RWPE2 (cell line): ENCODE data around the gene MACROD2.

Experiments used
- ATAC-seq: fragments of 200-7000 bp; cut with Tn5 transposase; 3 replicates; pipeline ENCODE4 v1.9.1; 2021; ENCODE audit warnings: low read depth
- DNase-seq: peaks from one replicate; pipeline ENCODE4 v3.0.0-alpha.2; 2020; ENCODE audit warnings: low spot score
- H3K27ac ChIP-seq: fragments of 450-650 bp; 2 replicates; pipeline ENCODE4 v1.5.1; 2017; ENCODE audit warnings: mild to moderate bottlenecking; ENCODE audit not compliant: poor library complexity, severe bottlenecking
- H3K27me3 ChIP-seq: fragments of 250-450 bp; sonication (Bioruptor Pico); 2 replicates; pipeline ENCODE4 v1.5.1; 2021; ENCODE audit warnings: mild to moderate bottlenecking, moderate library complexity; ENCODE audit not compliant: insufficient read depth, poor library complexity, severe bottlenecking
- H3K36me3 ChIP-seq: fragments of 250-450 bp; sonication (Bioruptor Pico); 2 replicates; pipeline ENCODE4 v1.5.1; 2020; ENCODE audit warnings: low read depth, mild to moderate bottlenecking, moderate library complexity
- H3K4me1 ChIP-seq: fragments of 250-450 bp; sonication (Bioruptor Pico); 2 replicates; pipeline ENCODE4 v1.5.1; 2021; ENCODE audit warnings: mild to moderate bottlenecking, moderate library complexity; ENCODE audit not compliant: insufficient read depth, poor library complexity, severe bottlenecking
- H3K4me3 ChIP-seq: fragments of 250-450 bp; sonication (Bioruptor Pico); 2 replicates; pipeline ENCODE4 v1.5.1; 2021; ENCODE audit warnings: mild to moderate bottlenecking, moderate library complexity; ENCODE audit not compliant: severe bottlenecking
- H3K9me3 ChIP-seq: fragments of 250-450 bp; sonication (Bioruptor Pico); 2 replicates; pipeline ENCODE4 v1.5.1; 2021; ENCODE audit warnings: mild to moderate bottlenecking, moderate library complexity; ENCODE audit not compliant: severe bottlenecking
- TF ChIP-seq, protein P1 (sequence below): fragments of 450-650 bp; IDR thresholded peaks from one replicate; pipeline ENCODE4 v1.5.1; 2017; ENCODE audit warnings: mild to moderate bottlenecking, moderate library complexity; ENCODE audit not compliant: poor library complexity, severe bottlenecking

Gene MACROD2

DNA sequence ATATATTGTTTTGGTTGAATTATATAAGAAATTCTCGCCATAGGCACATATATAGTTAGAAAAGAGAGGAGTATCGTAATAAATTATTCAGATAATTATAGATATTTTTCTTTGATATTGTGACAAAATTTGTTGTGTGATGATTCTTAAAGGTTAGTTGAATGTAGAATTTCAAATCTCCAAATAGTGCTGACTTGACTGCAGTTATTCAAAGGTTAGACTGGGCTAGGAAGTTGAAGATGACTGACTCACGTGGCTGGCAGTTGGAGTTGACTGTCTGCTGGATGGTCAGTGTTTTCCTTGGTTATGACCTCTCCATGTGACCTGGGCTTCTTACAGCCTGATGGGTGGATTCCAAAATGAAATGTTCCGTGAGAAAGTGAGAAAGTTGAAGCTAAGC lies 286.8 kb downstream of the MACROD2 start:
- no peak overlapping the region for H3K27ac ChIP-seq
- no peak for DNase-seq
- no peaks in the 10 kb centered on the region for H3K9me3 ChIP-seq
- no peaks in the 10 kb centered on the region for H3K36me3 ChIP-seq
- H3K4me1 ChIP-seq, result peaks cover 18% of the 10 kb centered on the region
- no peak overlapping the region for H3K4me3 ChIP-seq
- TF ChIP-seq, protein P1, sequence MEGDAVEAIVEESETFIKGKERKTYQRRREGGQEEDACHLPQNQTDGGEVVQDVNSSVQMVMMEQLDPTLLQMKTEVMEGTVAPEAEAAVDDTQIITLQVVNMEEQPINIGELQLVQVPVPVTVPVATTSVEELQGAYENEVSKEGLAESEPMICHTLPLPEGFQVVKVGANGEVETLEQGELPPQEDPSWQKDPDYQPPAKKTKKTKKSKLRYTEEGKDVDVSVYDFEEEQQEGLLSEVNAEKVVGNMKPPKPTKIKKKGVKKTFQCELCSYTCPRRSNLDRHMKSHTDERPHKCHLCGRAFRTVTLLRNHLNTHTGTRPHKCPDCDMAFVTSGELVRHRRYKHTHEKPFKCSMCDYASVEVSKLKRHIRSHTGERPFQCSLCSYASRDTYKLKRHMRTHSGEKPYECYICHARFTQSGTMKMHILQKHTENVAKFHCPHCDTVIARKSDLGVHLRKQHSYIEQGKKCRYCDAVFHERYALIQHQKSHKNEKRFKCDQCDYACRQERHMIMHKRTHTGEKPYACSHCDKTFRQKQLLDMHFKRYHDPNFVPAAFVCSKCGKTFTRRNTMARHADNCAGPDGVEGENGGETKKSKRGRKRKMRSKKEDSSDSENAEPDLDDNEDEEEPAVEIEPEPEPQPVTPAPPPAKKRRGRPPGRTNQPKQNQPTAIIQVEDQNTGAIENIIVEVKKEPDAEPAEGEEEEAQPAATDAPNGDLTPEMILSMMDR, result no peak
- no peak for ATAC-seq
- no peaks in the 10 kb centered on the region for H3K27me3 ChIP-seq

- Histone ChIP-seq H3K27ac (peak overlapping the region; percentile 99), H3K9me3 (no peaks in the 10 kb centered on the region), H3K36me3 (no peaks in the 10 kb centered on the region), H3K4me3 (no peak overlapping the region), H3K4me1 (peaks cover 38% of the 10 kb centered on the region), H3K27me3 (no peaks in the 10 kb centered on the region)
- DNase-seq (no peak), ATAC-seq (no peak)
- TF ChIP-seq, protein P1, result no peak
Measured at GRCh38 chr20:14284443-14284842, 289.1 kb downstream of the MACROD2 start.

GRCh38 chr20:14288341-14289330 lies 293.3 kb downstream of the MACROD2 start:
- TF ChIP-seq, protein P1, result no peak
- ATAC-seq, result peak; percentile 97
- Histone ChIP-seq H3K9me3 (no peaks in the 10 kb centered on the region), H3K27me3 (no peaks in the 10 kb centered on the region), H3K36me3 (no peaks in the 10 kb centered on the region), H3K4me1 (peaks cover 37% of the 10 kb centered on the region), H3K27ac (peak overlapping the region; percentile 99), H3K4me3 (no peak overlapping the region)
- DNase-seq, result no peak

DNA sequence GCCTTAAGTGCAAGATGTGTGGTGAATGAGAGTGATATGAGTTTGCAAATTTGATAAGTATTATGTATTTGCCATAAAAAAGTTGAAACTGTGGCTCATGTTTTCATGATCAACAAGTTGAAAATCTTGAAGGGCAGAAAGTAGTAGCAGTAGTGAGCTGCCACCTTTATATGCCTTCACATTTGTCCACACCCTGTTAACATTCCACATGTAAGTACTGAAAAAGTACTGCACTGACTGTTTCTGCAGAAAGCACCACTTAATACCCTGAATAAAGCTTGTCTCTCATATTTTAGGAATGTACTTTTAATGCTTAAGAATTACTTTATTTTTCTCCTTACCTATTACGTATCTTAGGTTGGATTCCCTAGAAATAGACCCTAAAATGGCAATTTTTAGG lies 296.2 kb downstream of the MACROD2 start:
- ATAC-seq, result no peak
- H3K27ac ChIP-seq, result peak overlapping the region; percentile 1
- H3K36me3 ChIP-seq, result no peaks in the 10 kb centered on the region
- H3K4me1 ChIP-seq, result peaks cover 26% of the 10 kb centered on the region
- no peak overlapping the region for H3K4me3 ChIP-seq
- TF ChIP-seq, protein P1, result no peak
- H3K9me3 ChIP-seq, result no peaks in the 10 kb centered on the region
- no peaks in the 10 kb centered on the region for H3K27me3 ChIP-seq
- DNase-seq, result no peak

GRCh38 chr20:14295238-14295637 lies 299.9 kb downstream of the MACROD2 start:
- DNase-seq (no peak), ATAC-seq (no peak)
- TF ChIP-seq, protein P1, result no peak
- Histone ChIP-seq H3K36me3 (no peaks in the 10 kb centered on the region), H3K27ac (peak overlapping the region; percentile 15), H3K4me3 (no peak overlapping the region), H3K27me3 (no peaks in the 10 kb centered on the region), H3K9me3 (no peaks in the 10 kb centered on the region), H3K4me1 (no peaks in the 10 kb centered on the region)
